CD4-positive, alpha-beta T cell treated with Interleukin-2 at 100 ng/mL for 4 hours (primary cell): Measurements from ENCODE around the gene SKIC2.
"Not testable (repeated sequence)": the region's sequence is repeated elsewhere in the genome, so short reads cannot be mapped to it uniquely, and the experiment has no call there.

ENCODE experiments used
- DNase-seq: peaks from one replicate; pipeline ENCODE4 v3.0.0-alpha.2; 2020; ENCODE audit warnings: low spot score

The SKIC2 gene

GRCh38 chr6:31958741-31959739 is at the start of gene SKIC2, which contains the start of gene NELFE:
SKIC2 (plus strand) TSS chr6:31959175; CDS start chr6:31959193, 18 bp downstream.
NELFE (minus strand) TSS chr6:31958971; CDS start chr6:31958446, 525 bp downstream.
- DNase-seq, result peak; percentile 98

DNA sequence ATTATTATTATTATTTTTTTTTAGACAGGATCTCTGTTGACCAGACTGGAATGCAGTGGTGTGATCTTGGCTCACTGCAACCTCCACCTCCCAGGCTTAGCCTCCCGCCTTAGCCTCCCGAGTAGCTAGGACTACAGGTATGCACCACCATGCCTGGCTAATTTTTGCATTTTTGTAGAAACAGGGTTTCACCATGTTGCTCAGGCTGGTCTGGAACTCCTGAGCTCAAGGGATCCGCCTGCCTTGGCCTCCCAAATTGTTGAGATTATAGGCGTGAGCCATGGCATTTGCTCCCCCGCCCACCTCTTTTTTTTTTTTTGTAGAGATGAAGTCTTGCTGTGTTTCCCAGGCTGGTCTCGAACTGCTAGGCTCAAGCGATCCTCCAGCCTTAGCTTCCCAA is 49.7 kb upstream of the SKIC2 start:
- not testable (repeated sequence) for DNase-seq

- no peak for DNase-seq
These were observed 47.0 kb upstream of the SKIC2 start for GRCh38 chr6:31911826-31912585.

- DNase-seq, result no peak
These were observed 43.6 kb upstream of the SKIC2 start for GRCh38 chr6:31915351-31915750.

DNA sequence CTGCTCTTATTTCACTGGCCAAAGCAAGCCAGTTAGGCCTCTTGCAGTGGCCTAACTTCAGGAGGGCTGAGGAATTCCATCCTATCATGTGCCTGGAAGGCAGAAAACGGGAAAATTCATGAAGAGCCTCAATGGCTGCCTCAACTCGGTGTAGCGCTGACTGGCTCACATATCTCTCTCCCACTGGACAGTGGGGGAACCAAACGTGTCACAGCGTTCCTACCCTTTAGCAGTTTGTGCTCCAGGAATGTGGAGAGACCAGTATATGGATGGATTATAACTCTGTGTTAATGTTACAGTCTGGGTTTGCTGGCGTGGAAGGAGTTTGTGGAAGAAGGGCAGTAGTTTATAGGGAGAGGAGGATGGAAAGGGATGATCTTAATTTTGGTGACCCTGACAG is 43.2 kb upstream of the SKIC2 start:
- no peak for DNase-seq

- DNase-seq, result no peak
These were observed 40.8 kb upstream of the SKIC2 start for GRCh38 chr6:31918069-31918720.

GRCh38 chr6:31919624-31920303 is 39.2 kb upstream of the SKIC2 start:
- no peak for DNase-seq

GRCh38 chr6:31920811-31921210 is 38.2 kb upstream of the SKIC2 start:
- no peak for DNase-seq

- DNase-seq, result peak; percentile 20
These were observed 36.0 kb upstream of the SKIC2 start for GRCh38 chr6:31922942-31923341.

DNA sequence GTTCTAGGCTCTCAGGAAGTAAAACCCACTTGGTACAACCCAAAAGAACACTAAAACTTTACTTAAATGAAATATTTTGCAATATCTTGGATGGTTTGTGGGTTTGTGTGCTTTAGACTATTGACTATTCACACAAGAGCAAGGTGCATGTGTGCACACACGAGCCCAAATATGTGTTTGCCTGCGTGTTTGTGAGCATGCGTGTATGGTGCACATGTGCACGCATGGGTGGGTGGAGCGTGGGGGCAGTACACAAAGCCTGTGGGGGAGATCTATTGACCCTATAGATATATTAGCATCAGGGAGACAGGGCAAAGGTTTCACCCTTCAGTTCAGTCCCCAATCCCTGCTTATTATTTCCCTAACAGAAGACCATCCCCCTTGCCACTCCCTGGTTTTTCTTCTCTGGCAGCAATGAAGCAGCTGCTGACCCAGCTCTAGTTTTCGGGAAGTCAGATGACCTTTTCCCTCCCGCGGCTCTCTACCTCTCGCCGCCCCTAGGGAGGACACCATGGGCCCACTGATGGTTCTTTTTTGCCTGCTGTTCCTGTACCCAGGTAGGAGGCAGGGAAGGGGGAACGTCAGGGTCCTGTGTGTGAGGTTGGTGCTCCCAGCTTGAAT is 31.6 kb upstream of the SKIC2 start, which contains the start of gene C2:
C2 (plus strand) TSS at position 476 of the 621 bp plus-strand sequence; CDS start at position 512, 36 bp downstream.
- no peak for DNase-seq

- no peak for DNase-seq
These were observed 30.9 kb upstream of the SKIC2 start for GRCh38 chr6:31927863-31928671.

GRCh38 chr6:31928672-31928939 is 30.4 kb upstream of the SKIC2 start:
- DNase-seq, result no peak

DNA sequence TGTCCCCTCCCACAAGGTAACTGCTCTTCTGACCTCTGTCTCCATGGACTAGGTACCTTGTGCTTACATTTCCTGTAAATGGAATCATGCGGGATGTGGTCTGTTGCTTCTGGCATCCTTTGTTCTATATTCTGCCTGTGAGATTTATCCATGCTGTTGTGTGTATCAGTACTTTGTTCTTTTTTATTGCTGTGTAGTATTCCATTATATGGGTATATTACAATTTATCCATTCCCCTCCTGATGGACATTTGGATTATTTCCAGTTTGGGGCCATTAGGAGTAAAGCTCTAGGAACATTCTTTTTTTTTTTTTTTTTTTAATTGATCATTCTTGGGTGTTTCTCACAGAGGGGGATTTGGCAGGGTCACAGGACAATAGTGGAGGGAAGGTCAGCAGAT is 28.0 kb upstream of the SKIC2 start:
- DNase-seq, result no peak

- DNase-seq, result not testable (repeated sequence)
These were observed 26.8 kb upstream of the SKIC2 start for GRCh38 chr6:31932137-31932536.

DNA sequence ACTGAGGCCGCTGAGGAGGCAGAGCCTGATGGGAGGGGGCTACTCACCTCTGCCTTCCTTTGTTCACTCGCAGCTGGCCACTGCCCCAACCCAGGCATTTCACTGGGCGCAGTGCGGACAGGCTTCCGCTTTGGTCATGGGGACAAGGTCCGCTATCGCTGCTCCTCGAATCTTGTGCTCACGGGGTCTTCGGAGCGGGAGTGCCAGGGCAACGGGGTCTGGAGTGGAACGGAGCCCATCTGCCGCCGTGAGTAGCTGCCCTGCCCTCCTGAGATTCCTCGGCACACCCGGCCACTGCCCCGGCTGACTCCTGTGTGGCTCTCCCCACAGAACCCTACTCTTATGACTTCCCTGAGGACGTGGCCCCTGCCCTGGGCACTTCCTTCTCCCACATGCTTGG is 25.4 kb upstream of the SKIC2 start:
- DNase-seq, result no peak

- DNase-seq, result no peak
These were observed 24.0 kb upstream of the SKIC2 start for GRCh38 chr6:31935021-31935420.

- no peak for DNase-seq
These were observed 23.2 kb upstream of the SKIC2 start for GRCh38 chr6:31935823-31936222.

DNA sequence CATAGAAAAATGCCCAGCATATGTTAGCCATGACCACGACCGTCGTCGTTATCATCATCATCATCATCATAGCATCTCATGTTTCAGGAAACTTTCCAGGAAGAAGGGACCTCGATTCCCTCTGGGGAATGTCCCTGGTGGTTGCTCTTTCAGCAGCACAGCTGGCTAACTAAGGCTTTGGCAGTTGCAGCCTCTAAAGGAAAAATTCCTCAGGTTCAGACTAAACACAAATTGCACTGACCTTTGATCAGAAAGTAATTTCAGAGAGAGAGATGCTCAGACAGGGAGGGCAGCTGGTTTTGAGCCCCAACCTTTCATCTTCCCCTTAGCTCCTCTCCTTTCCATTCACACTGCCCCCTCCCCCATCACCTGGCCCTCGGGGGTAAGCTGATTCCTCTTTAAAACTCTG is 18.7 kb upstream of the SKIC2 start:
- no peak for DNase-seq

DNA sequence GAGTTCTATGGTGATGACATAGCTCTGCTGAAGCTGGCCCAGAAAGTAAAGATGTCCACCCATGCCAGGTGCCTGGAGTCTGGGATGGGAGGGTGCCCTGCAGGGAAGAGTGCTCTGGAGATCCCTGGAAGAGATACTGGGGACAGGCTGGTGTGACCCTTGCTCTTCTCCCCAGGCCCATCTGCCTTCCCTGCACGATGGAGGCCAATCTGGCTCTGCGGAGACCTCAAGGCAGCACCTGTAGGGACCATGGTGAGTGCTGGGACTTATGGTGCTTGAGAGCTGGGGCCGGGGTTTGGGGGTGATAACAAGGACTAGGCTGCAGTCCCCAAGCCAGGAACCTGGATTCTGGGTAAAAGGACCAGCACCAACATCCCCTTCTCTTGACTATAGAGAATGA is 15.2 kb upstream of the SKIC2 start:
- DNase-seq, result no peak

DNA sequence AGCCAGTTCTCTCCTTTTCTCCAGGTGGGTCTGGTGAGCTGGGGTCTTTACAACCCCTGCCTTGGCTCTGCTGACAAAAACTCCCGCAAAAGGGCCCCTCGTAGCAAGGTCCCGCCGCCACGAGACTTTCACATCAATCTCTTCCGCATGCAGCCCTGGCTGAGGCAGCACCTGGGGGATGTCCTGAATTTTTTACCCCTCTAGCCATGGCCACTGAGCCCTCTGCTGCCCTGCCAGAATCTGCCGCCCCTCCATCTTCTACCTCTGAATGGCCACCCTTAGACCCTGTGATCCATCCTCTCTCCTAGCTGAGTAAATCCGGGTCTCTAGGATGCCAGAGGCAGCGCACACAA is 13.8 kb upstream of the SKIC2 start:
- DNase-seq, result no peak
